Measurements from ENCODE around the gene NSRP1.

DNA sequence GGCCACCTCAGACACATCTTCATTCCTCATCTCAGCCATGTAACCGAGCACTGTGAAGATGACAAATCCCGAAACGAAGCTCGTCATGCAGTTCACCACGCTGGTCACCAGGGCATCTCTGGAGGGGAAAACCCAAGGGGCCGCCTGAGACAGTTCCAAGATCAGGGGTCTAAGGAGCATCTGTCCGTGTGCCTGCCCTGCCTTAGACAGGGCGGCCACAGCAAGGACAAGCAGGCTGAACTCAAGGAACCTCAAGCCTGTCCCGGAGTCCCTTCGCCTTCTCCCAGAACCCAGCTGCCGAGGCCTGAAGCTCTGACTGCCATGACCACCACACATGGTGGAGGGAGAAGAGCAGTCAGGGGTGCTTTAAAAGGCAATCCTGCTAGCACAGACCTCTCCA lies 96.1 kb downstream of the NSRP1 start:
- TF ChIP-seq, protein P1, sequence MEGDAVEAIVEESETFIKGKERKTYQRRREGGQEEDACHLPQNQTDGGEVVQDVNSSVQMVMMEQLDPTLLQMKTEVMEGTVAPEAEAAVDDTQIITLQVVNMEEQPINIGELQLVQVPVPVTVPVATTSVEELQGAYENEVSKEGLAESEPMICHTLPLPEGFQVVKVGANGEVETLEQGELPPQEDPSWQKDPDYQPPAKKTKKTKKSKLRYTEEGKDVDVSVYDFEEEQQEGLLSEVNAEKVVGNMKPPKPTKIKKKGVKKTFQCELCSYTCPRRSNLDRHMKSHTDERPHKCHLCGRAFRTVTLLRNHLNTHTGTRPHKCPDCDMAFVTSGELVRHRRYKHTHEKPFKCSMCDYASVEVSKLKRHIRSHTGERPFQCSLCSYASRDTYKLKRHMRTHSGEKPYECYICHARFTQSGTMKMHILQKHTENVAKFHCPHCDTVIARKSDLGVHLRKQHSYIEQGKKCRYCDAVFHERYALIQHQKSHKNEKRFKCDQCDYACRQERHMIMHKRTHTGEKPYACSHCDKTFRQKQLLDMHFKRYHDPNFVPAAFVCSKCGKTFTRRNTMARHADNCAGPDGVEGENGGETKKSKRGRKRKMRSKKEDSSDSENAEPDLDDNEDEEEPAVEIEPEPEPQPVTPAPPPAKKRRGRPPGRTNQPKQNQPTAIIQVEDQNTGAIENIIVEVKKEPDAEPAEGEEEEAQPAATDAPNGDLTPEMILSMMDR (IDR thresholded peaks at IDR 0.05; ENCODE audit: low read depth, low read length, missing input control) = no peak
- TF ChIP-seq YY1 (IDR thresholded peaks at IDR 0.05) = no peak
